A549 (cell line): ENCODE measurements around the gene CENPX. TPM values are rescaled to one million over a fixed set of nuclear protein-coding genes. Genes with fewer than 3 reads are reported as not detected.
A peak's percentile ranks its signal among the peaks of the same experiment; 100 is the strongest.

ENCODE experiments used
- ATAC-seq, 2 experiments: fragments of 200-7000 bp in 1 of 2; fragments of >200 bp in 1 of 2; cut with Nextera tagmentation in 1 of 2; cut with Tn5 transposase in 1 of 2; 3 replicates each; pipeline versions ENCODE4 v1.8.0 to v1.9.1; 2018 to 2020; ENCODE audit warnings: mild to moderate bottlenecking in 1 of 2, moderate library complexity in 1 of 2
- CTCF ChIA-PET: fragments of 300-600 bp; sonication (Branson Sonifier 250); formaldehyde crosslinking; extraction: SDS; loops from one replicate; lab custom pipeline; 2021; ENCODE audit warnings: antibody characterized with exemption, inconsistent platforms; lab: Yijun Ruan, JAX
- POLR2A ChIA-PET: fragments of 350-600 bp; formaldehyde crosslinking; extraction: SDS; loops from one replicate; lab custom pipeline; 2021; ENCODE audit warnings: antibody characterized with exemption, inconsistent platforms; lab: Yijun Ruan, JAX
- DNase-seq, 2 experiments: peaks; one replicate each; pipeline versions ENCODE4 v3.0.0 to v3.0.0-alpha.2; 2011 to 2016; ENCODE audit warnings: low read depth in 1 of 2, low spot score in 1 of 2
- FAIRE-seq: peaks from 2 replicates; lab custom pipeline; 2011; peaks lifted over from hg19 to GRCh38; lab: Jason Lieb, UNC
- H3K27ac ChIP-seq, 2 experiments: fragments of >200 bp; sonication (Bioruptor Twin); formaldehyde crosslinking; 3 replicates each; pipeline ENCODE4 v1.5.1; 2016 to 2017
- H3K4me1 ChIP-seq: fragments of >200 bp; sonication (Bioruptor Twin); formaldehyde crosslinking; 3 replicates; pipeline ENCODE4 v1.6.1; 2016
- H3K4me2 ChIP-seq: fragments of >200 bp; sonication (Bioruptor Twin); formaldehyde crosslinking; 3 replicates; pipeline ENCODE4 v1.6.1; 2016
- H3K4me3 ChIP-seq: fragments of >200 bp; sonication (Bioruptor Twin); formaldehyde crosslinking; 3 replicates; pipeline ENCODE4 v1.5.1; 2016
- H3K9me3 ChIP-seq: fragments of >200 bp; sonication (Bioruptor Twin); formaldehyde crosslinking; 3 replicates; pipeline ENCODE4 v1.6.1; 2016
- CBX8 ChIP-seq: fragments of 200-600 bp; sonication (generic); IDR thresholded peaks from 2 replicates; pipeline ENCODE4 v1.6.1; 2016
- CEBPB ChIP-seq, 2 experiments: fragments of >200 bp in 1 of 2; sonication (Bioruptor Twin) in 1 of 2; formaldehyde crosslinking in 1 of 2; IDR thresholded peaks; 2 replicates each; pipeline ENCODE4 v1.6.1; 2012 to 2016
- CTCF ChIP-seq: fragments of >200 bp; sonication (Bioruptor Twin); formaldehyde crosslinking; IDR thresholded peaks from 3 replicates; pipeline ENCODE4 v1.5.1; 2016
- EHF ChIP-seq: fragments of 250-450 bp; sonication (Bioruptor Pico); IDR thresholded peaks from 2 replicates; pipeline ENCODE4 v1.5.0; 2020; ENCODE audit warnings: mild to moderate bottlenecking
- ELK1 ChIP-seq: fragments of 150-350 bp; IDR thresholded peaks from 2 replicates; pipeline ENCODE4 v1.6.1; 2014; ENCODE audit warnings: low read depth, mild to moderate bottlenecking, low read length
- ESRRA ChIP-seq: fragments of 150-350 bp; IDR thresholded peaks from 2 replicates; pipeline ENCODE4 v1.6.1; 2014; ENCODE audit warnings: mild to moderate bottlenecking, low read length, borderline replicate concordance
- FOSB ChIP-seq: fragments of 250-450 bp; sonication (Bioruptor Pico); IDR thresholded peaks from 2 replicates; pipeline ENCODE4 v1.5.0; 2020; ENCODE audit warnings: mild to moderate bottlenecking, moderate library complexity
- GATA3 ChIP-seq: IDR thresholded peaks from 2 replicates; pipeline ENCODE4 v1.6.1; 2012; ENCODE audit warnings: borderline replicate concordance
- HDAC2 ChIP-seq: fragments of 200-600 bp; sonication (generic); IDR thresholded peaks from 2 replicates; pipeline ENCODE4 v1.6.1; 2016
- KDM5A ChIP-seq: fragments of 200-600 bp; sonication (generic); IDR thresholded peaks from 2 replicates; pipeline ENCODE4 v1.6.1; 2016; ENCODE audit warnings: antibody characterized with exemption, mild to moderate bottlenecking
- NFE2L2 ChIP-seq: fragments of 150-350 bp; conservative IDR thresholded peaks from 2 replicates; pipeline ENCODE4 v1.6.1; 2014; ENCODE audit warnings: low read length
- NPAS2 ChIP-seq: fragments of 250-450 bp; sonication (Bioruptor Pico); IDR thresholded peaks from 2 replicates; pipeline ENCODE4 v1.8.0; 2022; ENCODE audit warnings: mild to moderate bottlenecking, moderate library complexity, borderline replicate concordance
- PBX3 ChIP-seq: IDR thresholded peaks from 2 replicates; pipeline ENCODE4 v1.6.1; 2012
- POLR2AphosphoS2 ChIP-seq: conservative IDR thresholded peaks from 2 replicates; pipeline ENCODE4 v1.6.1; 2012; ENCODE audit warnings: low read length, improper control_type of control experiment, inconsistent platforms
- TFCP2L1 ChIP-seq: fragments of 250-450 bp; sonication (Bioruptor Pico); IDR thresholded peaks from 2 replicates; pipeline ENCODE4 v1.5.0; 2021; ENCODE audit warnings: mild to moderate bottlenecking
- ZC3H11A ChIP-seq: fragments of 450-650 bp; IDR thresholded peaks from 2 replicates; pipeline ENCODE4 v1.6.1; 2014; ENCODE audit warnings: antibody characterized with exemption, mild to moderate bottlenecking
- ZFP36 ChIP-seq: fragments of 450-650 bp; IDR thresholded peaks from 2 replicates; pipeline ENCODE4 v1.6.1; 2014; ENCODE audit warnings: borderline replicate concordance; ENCODE audit not compliant: partially characterized antibody
- WGBS: methylation state at CpG from one replicate; pipeline ENCODE4 v1.1.6; 2017; ENCODE audit errors: missing lambda C conversion rate; 5-methylcytosine and 5-hydroxymethylcytosine counted together
- polyA plus RNA-seq, 4 experiments: library from polyadenylated mRNA; depleted of rRNA in 3 of 4; stranded (reverse); fragments of >200 nt; fragmentation: RNase III in 1 of 4; extraction: RNeasy Plus Mini Kit Qiagen cat#74134 plus additional on column Dnase treatment in 1 of 4; gene quantifications; 2 replicates in 3 of 4; 3 replicates in 1 of 4; pipeline ENCODE4 v1.2.3, GENCODE V29; 2011 to 2017
- TF ChIP-seq, protein P1 (sequence below): fragments of >200 bp; sonication (Bioruptor Twin); formaldehyde crosslinking; IDR thresholded peaks from 2 replicates; pipeline ENCODE4 v1.6.1; 2016
- TF ChIP-seq, protein P2 (sequence below): fragments of 250-450 bp; sonication (Bioruptor Pico); IDR thresholded peaks from 2 replicates; pipeline ENCODE4 v1.5.0; 2020; ENCODE audit warnings: low read depth, mild to moderate bottlenecking, moderate library complexity

The CENPX gene
- polyA plus RNA-seq, 2 of the 4 experiments (the other 2 are of a cell fraction) = 80.5 to 222 TPM

- Histone ChIP-seq H3K9me3 (no peaks in the 10 kb centered on the region), H3K4me2 (peak overlapping the region; percentile 99), H3K4me1 (peaks cover 19% of the 10 kb centered on the region), H3K27ac (peak overlapping the region; percentile 94 to 96), H3K4me3 (peak overlapping the region; percentile 94)
- TF ChIP-seq NFE2L2 = no peak
- TF ChIP-seq NPAS2 (CRISPR knock-in tag) = no peak
- TF ChIP-seq PBX3 = no peak
- TF ChIP-seq CTCF = no peak
- TF ChIP-seq FOSB (CRISPR knock-in tag) = no peak
- TF ChIP-seq, protein P1, sequence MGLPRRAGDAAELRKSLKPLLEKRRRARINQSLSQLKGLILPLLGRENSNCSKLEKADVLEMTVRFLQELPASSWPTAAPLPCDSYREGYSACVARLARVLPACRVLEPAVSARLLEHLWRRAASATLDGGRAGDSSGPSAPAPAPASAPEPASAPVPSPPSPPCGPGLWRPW = no peak
- TF ChIP-seq, protein P2, sequence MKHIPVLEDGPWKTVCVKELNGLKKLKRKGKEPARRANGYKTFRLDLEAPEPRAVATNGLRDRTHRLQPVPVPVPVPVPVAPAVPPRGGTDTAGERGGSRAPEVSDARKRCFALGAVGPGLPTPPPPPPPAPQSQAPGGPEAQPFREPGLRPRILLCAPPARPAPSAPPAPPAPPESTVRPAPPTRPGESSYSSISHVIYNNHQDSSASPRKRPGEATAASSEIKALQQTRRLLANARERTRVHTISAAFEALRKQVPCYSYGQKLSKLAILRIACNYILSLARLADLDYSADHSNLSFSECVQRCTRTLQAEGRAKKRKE = no peak
- no peak for TF ChIP-seq TFCP2L1 (CRISPR knock-in tag)
- no peak for TF ChIP-seq HDAC2
- TF ChIP-seq CBX8 = no peak
- TF ChIP-seq POLR2AphosphoS2 = no peak
- TF ChIP-seq GATA3 = no peak
- no peak for TF ChIP-seq CEBPB (IDR thresholded peaks at IDR 0.05)
- TF ChIP-seq ELK1 = no peak
- no peak for TF ChIP-seq ZC3H11A
- TF ChIP-seq ESRRA = no peak
- TF ChIP-seq EHF (CRISPR knock-in tag) = no peak
- TF ChIP-seq KDM5A = no peak
- TF ChIP-seq ZFP36 = no peak
- POLR2A ChIA-PET = interaction anchor here (0.6 to 3.1 kb wide), 2 partner anchors 34 to 171 kb away, joined by 3 to 11 read pairs; partner anchors contain the start of gene FASN
- FAIRE-seq (no peak), ATAC-seq (peak in 1 of 2 experiments; percentile 3; a peak in 3 of 6 replicates), DNase-seq (no peak)
- 42% methylated on average over 30 of the region's 36 CpGs for WGBS
- CTCF ChIA-PET = interaction anchor here (0.7 to 21.7 kb wide), 9 partner anchors 10 to 105 kb away, joined by 3 to 191 read pairs (median 4); partner anchors contain the start of genes DCXR, GPS1, NOTUM and RAC3
Measured at GRCh38 chr17:82064433-82065192, 41.9 kb upstream of the CENPX start.
